Measurements from ENCODE around the gene RSAD1. TPM values are rescaled to one million over a fixed set of nuclear protein-coding genes. Genes with fewer than 3 reads are reported as not detected.

Gene RSAD1
- total RNA-seq, result 10 to 100 TPM; 29.2 to 34.0 TPM

- H3K27ac Mint-ChIP-seq, result peak within 1 kb of the TSS; percentile 76
- peak; percentile 86 to 91 for DNase-seq
- H3K9me3 Mint-ChIP-seq, result no peaks in the 10 kb centered on the region
- peak; percentile 94 to 96 for ATAC-seq (replicated peaks in 1 of 2)
- H3K27me3 Mint-ChIP-seq (ENCODE audit: low read depth), result no peaks in the 10 kb centered on the region
- peaks cover 3 to 4% of the 10 kb centered on the region in 2 donors for H3K36me3 Mint-ChIP-seq (ENCODE audit: insufficient read depth in 2 of 2)
- peaks cover 30% of the 10 kb centered on the region for H3K4me1 Mint-ChIP-seq (ENCODE audit: low read depth)
- peak within 1 kb of the TSS; percentile 68 to 95 for H3K4me3 Mint-ChIP-seq
Observed at GRCh38 chr17:50478391-50479381, at the start of gene RSAD1. Gene RSAD1 (plus strand): TSS chr17:50478860. CDS start chr17:50478885, 25 bp downstream.

GRCh38 chr17:50429793-50430192 lies 48.9 kb upstream of the RSAD1 start:
- H3K27ac Mint-ChIP-seq, result no peak overlapping the region
- no peak overlapping the region for H3K4me3 Mint-ChIP-seq
- DNase-seq (no peak), ATAC-seq (replicated peaks in 1 of 2) (no peak)
- peaks cover 27% of the 10 kb centered on the region for H3K4me1 Mint-ChIP-seq (ENCODE audit: low read depth)
- no peaks in the 10 kb centered on the region for H3K27me3 Mint-ChIP-seq (ENCODE audit: low read depth)
- H3K36me3 Mint-ChIP-seq (ENCODE audit: insufficient read depth in 2 of 2), result no peaks in the 10 kb centered on the region
- H3K9me3 Mint-ChIP-seq, result no peaks in the 10 kb centered on the region

DNA sequence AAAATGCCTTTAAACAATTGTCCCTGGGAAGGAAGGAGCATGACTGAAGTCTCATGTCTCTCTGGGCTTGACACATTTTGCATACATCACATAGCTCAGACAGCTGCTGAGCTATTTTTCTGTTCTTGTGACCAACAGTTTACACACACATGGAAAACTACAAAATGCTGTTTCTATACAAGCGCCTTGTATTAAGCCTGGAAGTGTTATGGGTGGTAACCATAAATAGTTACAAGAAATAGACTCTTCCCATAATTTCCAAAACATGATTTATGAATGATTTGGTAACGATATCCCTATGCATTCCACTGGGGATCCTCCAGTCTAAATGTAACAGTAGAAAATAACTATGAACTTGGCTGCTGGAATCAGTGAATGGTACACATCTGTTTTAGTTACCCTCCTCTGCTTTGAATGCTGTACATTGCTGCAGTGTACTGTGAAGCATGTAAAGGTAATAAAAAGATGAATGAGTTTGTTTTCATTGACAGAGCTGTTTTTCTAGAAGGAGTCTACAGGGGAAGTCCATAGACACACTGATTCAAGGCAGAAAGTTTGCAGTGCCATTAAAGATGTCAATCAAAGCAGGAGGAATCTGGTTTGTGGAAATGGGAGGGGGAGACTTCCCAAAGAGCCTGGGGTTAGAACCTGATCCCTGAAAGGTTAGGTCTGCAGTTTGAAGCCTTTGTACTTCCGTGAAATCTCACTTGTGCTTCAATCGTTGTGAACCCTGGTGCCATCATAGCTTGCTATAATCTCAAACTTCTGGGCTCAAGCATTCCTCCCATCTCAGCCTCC lies 47.6 kb upstream of the RSAD1 start:
- H3K4me3 Mint-ChIP-seq, result no peak overlapping the region
- DNase-seq (no peak), ATAC-seq (replicated peaks in 1 of 2) (no peak)
- no peaks in the 10 kb centered on the region for H3K27me3 Mint-ChIP-seq (ENCODE audit: low read depth)
- no peaks in the 10 kb centered on the region for H3K36me3 Mint-ChIP-seq (ENCODE audit: insufficient read depth in 2 of 2)
- no peak overlapping the region for H3K27ac Mint-ChIP-seq
- no peaks in the 10 kb centered on the region for H3K9me3 Mint-ChIP-seq
- peaks cover 17% of the 10 kb centered on the region for H3K4me1 Mint-ChIP-seq (ENCODE audit: low read depth)

DNA sequence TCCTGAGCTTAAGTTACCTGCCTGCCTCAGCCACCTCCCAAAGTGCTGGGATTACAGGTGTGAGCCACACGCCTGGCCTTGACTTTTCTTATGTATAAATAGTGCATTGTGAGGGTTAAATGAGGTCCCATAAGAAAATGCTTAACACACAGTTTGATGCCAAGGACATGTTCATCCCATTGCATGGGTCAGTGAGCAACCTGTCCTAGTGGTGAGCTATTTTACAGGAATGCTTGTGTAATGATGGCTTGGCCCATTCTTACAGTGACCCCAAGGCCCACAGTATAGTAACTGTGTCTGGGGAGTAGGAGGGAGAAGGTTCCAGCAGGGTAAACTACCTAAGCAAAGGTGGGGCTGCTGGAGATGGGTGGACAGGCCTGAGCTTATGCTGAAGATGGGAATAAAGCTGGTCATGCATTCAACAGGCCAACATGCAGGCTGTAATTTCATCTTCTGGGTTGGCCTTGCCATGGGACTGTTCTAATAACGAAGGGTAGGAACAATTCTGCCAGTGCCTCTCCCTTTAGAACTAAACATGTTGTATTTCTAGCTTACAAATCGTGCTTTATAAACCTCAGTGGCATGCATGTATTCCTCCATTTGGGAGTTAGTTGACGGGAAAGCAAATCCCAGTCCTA lies 46.4 kb upstream of the RSAD1 start:
- no peak for DNase-seq

GRCh38 chr17:50437409-50437808 lies 41.3 kb upstream of the RSAD1 start:
- no peaks in the 10 kb centered on the region for H3K36me3 Mint-ChIP-seq (ENCODE audit: insufficient read depth in 2 of 2)
- no peak overlapping the region for H3K27ac Mint-ChIP-seq

More for the DNA sequence above, 46.4 kb upstream of the RSAD1 start:
- H3K4me3 Mint-ChIP-seq, result no peak overlapping the region
- H3K27ac Mint-ChIP-seq, result no peak overlapping the region
- peaks cover 8% of the 10 kb centered on the region for H3K4me1 Mint-ChIP-seq (ENCODE audit: low read depth)
- H3K9me3 Mint-ChIP-seq, result no peaks in the 10 kb centered on the region
- no peaks in the 10 kb centered on the region for H3K27me3 Mint-ChIP-seq (ENCODE audit: low read depth)
- no peaks in the 10 kb centered on the region for H3K36me3 Mint-ChIP-seq (ENCODE audit: insufficient read depth in 2 of 2)
- no peak for ATAC-seq (replicated peaks in 1 of 2)

DNA sequence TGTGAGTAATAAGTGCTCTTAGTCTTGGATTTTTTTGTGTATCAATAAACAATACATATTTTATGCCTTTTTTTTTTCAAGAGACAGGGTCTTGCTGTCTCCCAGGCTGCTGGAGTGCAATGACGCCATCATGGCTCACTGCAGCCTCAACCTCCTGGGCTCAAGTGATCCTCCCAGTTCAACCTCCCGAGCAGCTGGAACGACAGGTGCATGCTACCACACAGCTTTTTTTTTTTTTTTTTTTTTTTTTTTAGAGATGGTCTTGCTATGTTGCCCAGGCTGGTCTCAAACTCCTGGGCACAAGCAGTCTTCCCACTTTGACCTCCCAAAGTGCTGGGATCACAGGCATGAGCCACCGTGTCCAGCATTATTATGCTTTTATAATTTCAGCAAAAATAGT lies 39.7 kb upstream of the RSAD1 start:
- DNase-seq (no peak), ATAC-seq (replicated peaks in 1 of 2) (no peak)
- Mint-ChIP-seq H3K4me1 (ENCODE audit: low read depth) (no peaks in the 10 kb centered on the region), H3K9me3 (no peaks in the 10 kb centered on the region), H3K27me3 (ENCODE audit: low read depth) (no peaks in the 10 kb centered on the region), H3K36me3 (ENCODE audit: insufficient read depth in 2 of 2) (no peaks in the 10 kb centered on the region), H3K27ac (no peak overlapping the region), H3K4me3 (no peak overlapping the region)

More at GRCh38 chr17:50437409-50437808, 41.3 kb upstream of the RSAD1 start:
- Mint-ChIP-seq H3K27me3 (ENCODE audit: low read depth) (no peaks in the 10 kb centered on the region), H3K9me3 (no peaks in the 10 kb centered on the region), H3K4me3 (no peak overlapping the region), H3K4me1 (ENCODE audit: low read depth) (no peaks in the 10 kb centered on the region)
- DNase-seq, result no peak
- no peak for ATAC-seq (replicated peaks in 1 of 2)

DNA sequence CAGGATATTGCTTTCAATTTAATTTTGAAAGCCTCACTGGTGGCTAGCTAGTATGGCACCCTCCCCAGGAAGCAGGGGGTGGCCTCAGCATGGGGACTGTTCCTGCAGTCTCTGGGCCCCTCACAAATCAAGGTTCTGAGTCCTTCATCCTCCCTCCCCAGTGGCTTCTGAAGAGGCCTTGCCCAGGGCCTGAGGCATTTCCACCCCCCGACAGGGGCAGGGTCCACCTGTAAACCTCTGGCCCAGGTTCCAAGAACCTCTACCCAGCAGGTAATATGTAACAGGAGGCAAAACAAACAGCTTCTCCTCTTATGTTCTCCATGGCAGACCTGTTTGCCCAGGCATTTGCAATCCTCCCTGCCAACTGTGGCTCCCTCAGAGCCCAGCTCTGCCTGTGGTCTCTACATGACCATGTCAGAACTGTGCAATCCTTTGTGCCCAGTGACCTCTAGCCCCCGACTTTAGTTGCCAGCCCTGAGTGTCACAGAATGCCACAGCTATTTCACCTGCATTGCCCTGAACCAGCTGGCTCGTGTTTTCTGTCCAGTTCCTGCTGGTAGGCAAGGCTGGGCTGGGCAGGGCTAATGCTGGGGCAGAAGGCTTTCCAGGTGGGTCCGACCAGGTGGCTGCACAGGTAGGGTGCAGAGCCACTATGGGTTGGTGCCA lies 38.4 kb upstream of the RSAD1 start:
- Mint-ChIP-seq H3K9me3 (no peaks in the 10 kb centered on the region), H3K36me3 (ENCODE audit: insufficient read depth in 2 of 2) (no peaks in the 10 kb centered on the region), H3K27ac (no peak overlapping the region), H3K4me3 (no peak overlapping the region), H3K27me3 (ENCODE audit: low read depth) (no peaks in the 10 kb centered on the region), H3K4me1 (ENCODE audit: low read depth) (no peaks in the 10 kb centered on the region)
- no peak for DNase-seq
- no peak for ATAC-seq (replicated peaks in 1 of 2)

- H3K9me3 Mint-ChIP-seq, result no peaks in the 10 kb centered on the region
- H3K4me1 Mint-ChIP-seq (ENCODE audit: low read depth), result no peaks in the 10 kb centered on the region
- H3K36me3 Mint-ChIP-seq (ENCODE audit: insufficient read depth in 2 of 2), result no peaks in the 10 kb centered on the region
- DNase-seq (no peak), ATAC-seq (replicated peaks in 1 of 2) (no peak)
- no peak overlapping the region for H3K4me3 Mint-ChIP-seq
- no peaks in the 10 kb centered on the region for H3K27me3 Mint-ChIP-seq (ENCODE audit: low read depth)
- no peak overlapping the region for H3K27ac Mint-ChIP-seq
Observed at GRCh38 chr17:50440838-50441829, 37.5 kb upstream of the RSAD1 start.

GRCh38 chr17:50443505-50443974 lies 35.1 kb upstream of the RSAD1 start:
- ATAC-seq (replicated peaks in 1 of 2) (no peak), DNase-seq (no peak)
- Mint-ChIP-seq H3K27me3 (ENCODE audit: low read depth) (no peaks in the 10 kb centered on the region), H3K36me3 (ENCODE audit: insufficient read depth in 2 of 2) (no peaks in the 10 kb centered on the region), H3K4me1 (ENCODE audit: low read depth) (no peaks in the 10 kb centered on the region), H3K9me3 (no peaks in the 10 kb centered on the region), H3K27ac (no peak overlapping the region), H3K4me3 (no peak overlapping the region)

DNA sequence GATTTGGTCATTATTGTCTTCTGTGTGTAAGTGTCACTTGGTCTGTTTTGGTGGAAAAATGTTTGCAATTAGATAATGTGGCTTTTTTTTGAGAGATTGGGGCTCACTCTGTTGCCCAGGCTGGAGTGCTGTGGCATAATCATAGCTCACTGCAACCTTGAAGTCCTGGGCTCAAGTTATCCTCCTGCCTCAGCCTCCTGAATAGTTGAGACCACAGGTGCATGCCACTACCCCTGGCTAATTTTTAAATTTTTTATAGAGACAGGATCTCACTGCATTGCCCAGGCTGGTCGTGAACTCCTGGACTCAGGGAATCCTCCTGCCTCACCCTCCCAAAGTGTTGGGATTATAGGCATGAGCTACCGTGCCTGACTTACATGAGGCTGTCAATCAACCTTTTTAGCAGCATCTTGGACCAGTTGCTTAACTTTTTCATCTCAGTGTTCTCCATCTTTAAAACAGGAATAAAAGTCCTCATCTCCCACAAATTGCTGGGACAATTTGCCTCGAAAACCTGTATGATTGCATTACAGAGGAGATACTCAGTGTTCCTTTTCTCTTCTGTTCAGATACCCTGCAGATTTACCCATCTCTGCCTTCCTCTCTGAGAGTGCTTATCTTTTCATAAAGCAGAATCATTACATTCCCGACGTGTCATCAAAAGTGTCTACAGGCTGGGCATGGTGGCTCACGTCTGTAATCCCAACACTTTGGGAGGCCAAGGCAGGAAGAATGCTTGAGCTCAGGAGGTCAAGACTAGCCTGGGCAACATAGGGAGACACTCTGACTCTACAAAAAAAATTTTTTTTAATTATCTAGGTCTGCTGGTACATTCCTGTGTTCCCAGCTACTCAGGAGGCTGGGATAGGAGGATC lies 33.6 kb upstream of the RSAD1 start:
- ATAC-seq (replicated peaks in 1 of 2), result no peak
- no peaks in the 10 kb centered on the region for H3K36me3 Mint-ChIP-seq (ENCODE audit: insufficient read depth in 2 of 2)
- no peak for DNase-seq
- H3K4me3 Mint-ChIP-seq, result no peak overlapping the region
- no peak overlapping the region for H3K27ac Mint-ChIP-seq
- H3K4me1 Mint-ChIP-seq (ENCODE audit: low read depth), result no peaks in the 10 kb centered on the region
- no peaks in the 10 kb centered on the region for H3K27me3 Mint-ChIP-seq (ENCODE audit: low read depth)
- no peaks in the 10 kb centered on the region for H3K9me3 Mint-ChIP-seq

- ATAC-seq (replicated peaks in 1 of 2), result no peak
- H3K36me3 Mint-ChIP-seq (ENCODE audit: insufficient read depth in 2 of 2), result no peaks in the 10 kb centered on the region
- no peaks in the 10 kb centered on the region for H3K4me1 Mint-ChIP-seq (ENCODE audit: low read depth)
- no peak overlapping the region for H3K27ac Mint-ChIP-seq
- H3K9me3 Mint-ChIP-seq, result no peaks in the 10 kb centered on the region
- no peak for DNase-seq
- H3K27me3 Mint-ChIP-seq (ENCODE audit: low read depth), result no peaks in the 10 kb centered on the region
- H3K4me3 Mint-ChIP-seq, result no peak overlapping the region
Observed at GRCh38 chr17:50445730-50446325, 32.8 kb upstream of the RSAD1 start.
